Peyer's patch (tissue), 4 donors: Measurements from ENCODE around the gene CBX1.

Experiments used
- CTCF ChIP-seq, 6 experiments: fragments of 450-650 bp in 4 of 6; fragments of 200-600 bp in 2 of 6; sonication (generic) in 1 of 6; IDR thresholded peaks; one replicate each; pipeline ENCODE4 v1.5.1; 2017 to 2019; ENCODE audit warnings: antibody characterized with exemption in 6 of 6, mild to moderate bottlenecking in 3 of 6, moderate library complexity in 1 of 6
- POLR2A ChIP-seq, 2 donors: fragments of 450-650 bp; IDR thresholded peaks; one replicate each; pipeline ENCODE4 v1.5.1; 2017; ENCODE audit warnings: antibody characterized with exemption in 2 of 2, mild to moderate bottlenecking in 2 of 2, moderate library complexity in 2 of 2

GRCh38 chr17:48054238-48055185 lies 46.8 kb downstream of the CBX1 start:
- TF ChIP-seq POLR2A (IDR thresholded peaks at IDR 0.05): no peak
- TF ChIP-seq CTCF (IDR thresholded peaks at IDR 0.05): no peak
